GM19397 (cell line): ENCODE measurements around the gene BAG5.

Experiments
- ATAC-seq: cut with Tn5 transposase; IDR thresholded peaks from one replicate; pipeline ENCODE4 v1.9.1; 2021; ENCODE audit warnings: mild to moderate bottlenecking, moderate library complexity; ENCODE audit not compliant: unreplicated experiment

BAG5 gene

GRCh38 chr14:103510724-103511693 lies 51.4 kb downstream of the BAG5 start:
- no peak for ATAC-seq

DNA sequence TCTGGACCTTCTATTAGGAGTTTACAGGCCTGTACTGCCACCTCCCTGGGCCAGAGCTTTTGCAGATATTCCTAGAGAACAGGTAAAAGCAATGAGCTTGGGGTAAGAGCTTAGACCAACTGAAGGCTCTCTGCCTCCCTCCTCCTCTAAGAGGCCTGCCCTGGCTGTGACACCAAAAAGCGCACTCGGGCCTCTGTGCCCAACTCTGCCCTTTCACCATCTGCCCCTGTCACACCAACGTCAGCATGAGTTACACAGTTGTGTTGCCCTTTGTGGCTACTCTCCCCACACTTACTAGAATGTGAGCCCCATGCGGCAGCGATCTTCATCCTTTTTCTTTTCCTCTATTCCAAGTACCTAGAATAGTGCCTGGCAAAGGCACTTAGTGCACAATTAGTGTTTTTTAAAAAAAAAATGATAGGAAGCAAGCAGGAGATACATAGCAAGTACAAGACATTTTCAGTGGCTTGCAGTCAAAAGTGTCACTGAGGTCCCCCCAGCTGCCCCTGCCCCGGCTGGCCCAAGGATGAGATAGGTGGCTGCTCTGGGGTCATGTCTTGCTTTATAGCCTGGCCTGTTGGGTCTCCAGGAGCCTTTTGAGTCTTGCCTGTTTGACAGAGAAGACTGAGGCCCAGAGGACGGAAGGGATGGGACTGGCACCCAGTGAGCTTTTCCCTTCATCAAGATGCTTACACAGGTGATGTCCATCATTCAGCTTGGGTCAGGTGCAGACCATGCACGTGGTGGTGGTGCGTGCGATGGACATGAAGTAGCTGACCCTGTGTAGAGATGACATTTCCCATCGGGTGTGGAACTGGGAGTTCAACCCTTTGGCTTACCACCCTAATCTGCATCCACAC lies 52.4 kb downstream of the BAG5 start:
- no peak for ATAC-seq

GRCh38 chr14:103508521-103509329 lies 53.7 kb downstream of the BAG5 start:
- ATAC-seq = no peak

DNA sequence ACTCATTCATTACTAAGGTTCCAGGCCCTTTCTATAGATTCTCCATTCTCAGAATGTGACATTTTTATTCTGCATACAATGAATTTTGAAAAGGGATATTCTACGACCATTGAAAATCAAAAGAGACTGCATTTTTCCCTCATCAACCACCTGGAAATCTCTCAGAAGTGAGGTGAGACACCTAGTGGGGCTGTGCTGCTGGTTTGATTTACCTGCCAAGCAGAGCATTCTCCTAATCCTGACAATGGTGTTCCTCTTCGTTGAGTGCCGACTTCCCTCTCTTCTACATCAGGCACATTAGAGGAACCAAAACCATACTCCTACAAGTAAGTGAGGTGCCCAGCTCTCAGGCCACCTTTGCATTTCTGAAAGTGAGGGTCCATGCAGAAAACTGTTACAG lies 54.7 kb downstream of the BAG5 start:
- ATAC-seq = no peak
